Measurements from ENCODE around the gene ASTL.

Gene ASTL

GRCh38 chr2:96148410-96149217 lies 10.3 kb upstream of the ASTL start:
- no peaks in the 10 kb centered on the region for H3K36me3 ChIP-seq (ENCODE audit: control insufficient read depth, insufficient read depth, low read length)
- H3K9me3 ChIP-seq (ENCODE audit: control insufficient read depth, low read length) = no peaks in the 10 kb centered on the region
- no peak overlapping the region for H3K4me3 ChIP-seq (ENCODE audit: low read length)
- H3K4me1 ChIP-seq (ENCODE audit: control insufficient read depth, insufficient read depth, low read length) = peaks cover 33% of the 10 kb centered on the region
- no peak overlapping the region for H3K9ac ChIP-seq (ENCODE audit: low read length)
- no peaks in the 10 kb centered on the region for H3K27me3 ChIP-seq (ENCODE audit: control insufficient read depth, insufficient read depth, low read length)

- peaks cover 35% of the 10 kb centered on the region for H3K4me1 ChIP-seq (ENCODE audit: control insufficient read depth, insufficient read depth, low read length)
Measured at GRCh38 chr2:96147593-96148201, 9.4 kb upstream of the ASTL start.

GRCh38 chr2:96146881-96147592 lies 8.7 kb upstream of the ASTL start:
- H3K4me1 ChIP-seq (ENCODE audit: control insufficient read depth, insufficient read depth, low read length) = peaks cover 35% of the 10 kb centered on the region
- no peaks in the 10 kb centered on the region for H3K36me3 ChIP-seq (ENCODE audit: control insufficient read depth, insufficient read depth, low read length)
- H3K4me3 ChIP-seq (ENCODE audit: low read length) = no peak overlapping the region
- no peaks in the 10 kb centered on the region for H3K9me3 ChIP-seq (ENCODE audit: control insufficient read depth, low read length)
- H3K9ac ChIP-seq (ENCODE audit: low read length) = no peak overlapping the region
- H3K27me3 ChIP-seq (ENCODE audit: control insufficient read depth, insufficient read depth, low read length) = no peaks in the 10 kb centered on the region

More at GRCh38 chr2:96147593-96148201, 9.4 kb upstream of the ASTL start:
- Histone ChIP-seq H3K9me3 (ENCODE audit: control insufficient read depth, low read length) (no peaks in the 10 kb centered on the region), H3K4me3 (ENCODE audit: low read length) (no peak overlapping the region), H3K27me3 (ENCODE audit: control insufficient read depth, insufficient read depth, low read length) (no peaks in the 10 kb centered on the region), H3K36me3 (ENCODE audit: control insufficient read depth, insufficient read depth, low read length) (no peaks in the 10 kb centered on the region), H3K9ac (ENCODE audit: low read length) (no peak overlapping the region)

- H3K4me3 ChIP-seq (ENCODE audit: low read length) = no peak overlapping the region
- no peaks in the 10 kb centered on the region for H3K36me3 ChIP-seq (ENCODE audit: control insufficient read depth, insufficient read depth, low read length)
- no peaks in the 10 kb centered on the region for H3K9me3 ChIP-seq (ENCODE audit: control insufficient read depth, low read length)
- H3K9ac ChIP-seq (ENCODE audit: low read length) = peak overlapping the region; percentile 28
- H3K4me1 ChIP-seq (ENCODE audit: control insufficient read depth, insufficient read depth, low read length) = peaks cover 35% of the 10 kb centered on the region
- no peaks in the 10 kb centered on the region for H3K27me3 ChIP-seq (ENCODE audit: control insufficient read depth, insufficient read depth, low read length)
Measured at GRCh38 chr2:96146153-96146880, 8.0 kb upstream of the ASTL start.

GRCh38 chr2:96145848-96146152 lies 7.5 kb upstream of the ASTL start:
- Histone ChIP-seq H3K27me3 (ENCODE audit: control insufficient read depth, insufficient read depth, low read length) (no peaks in the 10 kb centered on the region), H3K4me1 (ENCODE audit: control insufficient read depth, insufficient read depth, low read length) (peaks cover 35% of the 10 kb centered on the region), H3K9me3 (ENCODE audit: control insufficient read depth, low read length) (no peaks in the 10 kb centered on the region), H3K9ac (ENCODE audit: low read length) (peak overlapping the region; percentile 28), H3K4me3 (ENCODE audit: low read length) (no peak overlapping the region), H3K36me3 (ENCODE audit: control insufficient read depth, insufficient read depth, low read length) (no peaks in the 10 kb centered on the region)

GRCh38 chr2:96145036-96145847 lies 6.9 kb upstream of the ASTL start, which contains the start of gene DUSP2:
Gene DUSP2 (minus strand): TSS chr2:96145440. CDS start chr2:96145354, 86 bp downstream.
- Histone ChIP-seq H3K4me3 (ENCODE audit: low read length) (no peak within 1 kb of the TSS), H3K9me3 (ENCODE audit: control insufficient read depth, low read length) (no peaks in the 10 kb centered on the region), H3K9ac (ENCODE audit: low read length) (peak within 1 kb of the TSS; percentile 55), H3K4me1 (ENCODE audit: control insufficient read depth, insufficient read depth, low read length) (peaks cover 35% of the 10 kb centered on the region), H3K27me3 (ENCODE audit: control insufficient read depth, insufficient read depth, low read length) (no peaks in the 10 kb centered on the region), H3K36me3 (ENCODE audit: control insufficient read depth, insufficient read depth, low read length) (no peaks in the 10 kb centered on the region)

GRCh38 chr2:96144481-96145035 lies 6.3 kb upstream of the ASTL start:
- peaks cover 35% of the 10 kb centered on the region for H3K4me1 ChIP-seq (ENCODE audit: control insufficient read depth, insufficient read depth, low read length)
- no peaks in the 10 kb centered on the region for H3K36me3 ChIP-seq (ENCODE audit: control insufficient read depth, insufficient read depth, low read length)
- no peak overlapping the region for H3K4me3 ChIP-seq (ENCODE audit: low read length)
- no peaks in the 10 kb centered on the region for H3K9me3 ChIP-seq (ENCODE audit: control insufficient read depth, low read length)
- H3K27me3 ChIP-seq (ENCODE audit: control insufficient read depth, insufficient read depth, low read length) = no peaks in the 10 kb centered on the region
- peak overlapping the region; percentile 55 for H3K9ac ChIP-seq (ENCODE audit: low read length)

DNA sequence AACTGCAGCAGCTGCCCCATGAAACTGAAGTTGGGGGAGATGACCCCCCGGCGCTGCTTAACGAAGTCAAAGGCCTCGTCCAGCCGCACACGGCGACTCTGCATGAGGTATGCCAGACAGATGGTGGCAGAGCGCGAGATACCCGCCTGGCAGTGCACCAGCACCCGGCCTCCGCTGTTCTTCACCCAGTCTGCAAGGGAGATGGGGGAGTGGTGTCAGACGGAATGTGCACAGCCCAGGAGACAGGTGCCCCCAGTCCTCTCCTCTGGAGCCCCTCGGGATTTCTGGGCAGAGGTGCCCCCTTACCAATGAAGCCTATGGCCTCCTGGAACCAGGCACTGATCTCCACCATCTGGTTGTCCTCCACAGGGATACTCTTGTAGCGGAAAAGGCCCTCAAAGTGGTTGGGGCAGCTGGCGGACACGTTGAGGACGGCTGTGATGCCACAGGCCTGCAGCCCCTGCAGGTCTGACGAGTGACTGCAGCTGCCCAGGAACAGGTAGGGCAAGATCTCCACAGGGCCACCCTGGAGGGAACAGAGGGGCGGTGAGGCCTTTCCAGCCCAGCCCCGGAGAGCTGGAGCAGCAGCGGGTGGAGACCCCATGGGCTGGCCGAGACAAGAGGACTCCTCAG lies 5.7 kb upstream of the ASTL start:
- Histone ChIP-seq H3K9me3 (ENCODE audit: control insufficient read depth, low read length) (no peaks in the 10 kb centered on the region), H3K36me3 (ENCODE audit: control insufficient read depth, insufficient read depth, low read length) (no peaks in the 10 kb centered on the region), H3K9ac (ENCODE audit: low read length) (no peak overlapping the region), H3K27me3 (ENCODE audit: control insufficient read depth, insufficient read depth, low read length) (no peaks in the 10 kb centered on the region), H3K4me3 (ENCODE audit: low read length) (no peak overlapping the region), H3K4me1 (ENCODE audit: control insufficient read depth, insufficient read depth, low read length) (peaks cover 39% of the 10 kb centered on the region)

GRCh38 chr2:96143231-96143847 lies 5.0 kb upstream of the ASTL start:
- peaks cover 39% of the 10 kb centered on the region for H3K4me1 ChIP-seq (ENCODE audit: control insufficient read depth, insufficient read depth, low read length)
- H3K9ac ChIP-seq (ENCODE audit: low read length) = no peak overlapping the region
- no peaks in the 10 kb centered on the region for H3K27me3 ChIP-seq (ENCODE audit: control insufficient read depth, insufficient read depth, low read length)
- H3K36me3 ChIP-seq (ENCODE audit: control insufficient read depth, insufficient read depth, low read length) = no peaks in the 10 kb centered on the region
- H3K4me3 ChIP-seq (ENCODE audit: low read length) = no peak overlapping the region
- H3K9me3 ChIP-seq (ENCODE audit: control insufficient read depth, low read length) = no peaks in the 10 kb centered on the region

DNA sequence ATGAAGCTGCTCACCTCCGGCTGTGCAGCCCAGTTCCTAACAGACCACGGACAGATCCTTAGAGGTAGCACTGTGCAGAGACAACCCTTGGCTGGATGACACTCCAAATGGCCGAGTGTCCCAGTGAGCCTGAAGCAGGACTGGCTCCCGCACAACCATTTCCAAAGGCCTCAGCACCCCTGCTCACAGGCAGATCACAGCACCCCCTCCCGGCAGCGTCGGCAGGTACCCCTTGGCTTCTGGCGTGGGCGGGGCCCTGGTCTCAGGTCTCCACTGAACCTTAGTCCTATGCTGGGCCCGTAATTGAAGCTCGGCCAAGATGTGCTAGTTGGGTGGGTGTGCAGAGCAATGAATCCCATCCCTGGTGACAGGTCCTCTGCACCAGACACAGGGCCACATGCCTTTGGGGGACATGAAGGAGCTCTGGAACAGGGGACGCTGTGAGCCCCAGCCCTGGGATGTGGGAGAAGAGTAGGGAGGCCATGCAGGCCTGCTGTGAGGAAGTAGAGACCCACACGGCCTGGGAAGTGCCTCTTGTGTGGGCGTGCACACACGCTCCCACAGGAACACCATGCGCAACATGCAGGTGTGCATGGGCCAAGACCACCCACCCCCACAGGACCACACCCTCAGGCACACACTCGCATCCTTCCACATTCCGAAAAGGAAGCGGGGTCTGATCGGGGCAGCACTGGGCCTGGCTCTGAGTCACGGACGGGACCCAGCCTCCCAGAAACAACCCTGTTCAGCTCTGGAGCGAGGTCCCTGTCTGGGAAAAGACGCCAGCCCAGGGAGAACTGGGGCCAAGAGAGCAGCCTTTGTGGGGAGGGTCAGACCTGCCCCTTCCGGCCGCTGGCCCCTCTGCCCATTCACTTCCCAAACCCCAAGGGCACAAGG lies 4.2 kb upstream of the ASTL start:
- no peak overlapping the region for H3K9ac ChIP-seq (ENCODE audit: low read length)
- no peaks in the 10 kb centered on the region for H3K36me3 ChIP-seq (ENCODE audit: control insufficient read depth, insufficient read depth, low read length)
- no peak overlapping the region for H3K4me3 ChIP-seq (ENCODE audit: low read length)
- no peaks in the 10 kb centered on the region for H3K9me3 ChIP-seq (ENCODE audit: control insufficient read depth, low read length)
- no peaks in the 10 kb centered on the region for H3K27me3 ChIP-seq (ENCODE audit: control insufficient read depth, insufficient read depth, low read length)
- peaks cover 43% of the 10 kb centered on the region for H3K4me1 ChIP-seq (ENCODE audit: control insufficient read depth, insufficient read depth, low read length)

Data from mucosa of stomach (tissue), 1 donor.